MM.1S (cell line): ENCODE measurements around the gene CDC42EP2.

Experiments
- DNase-seq: peaks from one replicate; pipeline ENCODE4 v3.0.0-alpha.2; 2015
- H2AFZ ChIP-seq: fragments of 300-600 bp; sonication (generic); 2 replicates; pipeline ENCODE4 v1.6.0; 2016; ENCODE audit warnings: antibody characterized with exemption, low read length
- H3F3A ChIP-seq: fragments of 300-600 bp; sonication (generic); 2 replicates; pipeline ENCODE4 v1.6.1; 2016; ENCODE audit warnings: mild to moderate bottlenecking, antibody characterized with exemption, low read length, moderate library complexity, mixed read lengths; ENCODE audit not compliant: insufficient read depth
- H3K27ac ChIP-seq: fragments of 300-600 bp; sonication (generic); 2 replicates; pipeline ENCODE4 v1.5.1; 2016; ENCODE audit warnings: mild to moderate bottlenecking, low read length
- H3K27me3 ChIP-seq: fragments of 300-600 bp; sonication (generic); replicated peaks from 2 replicates; pipeline ENCODE4 v1.6.0; 2016; ENCODE audit warnings: low read length; ENCODE audit not compliant: insufficient read depth
- H3K36me3 ChIP-seq: fragments of 300-600 bp; sonication (generic); replicated peaks from 2 replicates; pipeline ENCODE4 v1.6.1; 2016; ENCODE audit warnings: mild to moderate bottlenecking, low read length, mixed read lengths; ENCODE audit not compliant: insufficient read depth
- H3K4me1 ChIP-seq: fragments of 300-600 bp; sonication (generic); 2 replicates; pipeline ENCODE4 v1.6.1; 2016; ENCODE audit warnings: low read length, mixed read lengths
- H3K4me2 ChIP-seq: fragments of 300-600 bp; sonication (generic); 2 replicates; pipeline ENCODE4 v1.6.0; 2016; ENCODE audit warnings: low read depth, low read length
- H3K4me3 ChIP-seq: fragments of 300-600 bp; sonication (generic); 2 replicates; pipeline ENCODE4 v1.5.1; 2016; ENCODE audit warnings: low read length, mixed read lengths
- H3K79me2 ChIP-seq: fragments of 300-600 bp; sonication (generic); 2 replicates; pipeline ENCODE4 v1.6.1; 2016; ENCODE audit warnings: mixed run types, low read length, mixed read lengths
- H3K9ac ChIP-seq: fragments of 300-600 bp; sonication (generic); 2 replicates; pipeline ENCODE4 v1.6.1; 2016; ENCODE audit warnings: low read length, mixed read lengths
- H3K9me2 ChIP-seq: fragments of 300-600 bp; sonication (generic); replicated peaks from 2 replicates; pipeline ENCODE4 v1.6.1; 2016; ENCODE audit warnings: mild to moderate bottlenecking, low read length, mixed read lengths; ENCODE audit not compliant: insufficient read depth
- H3K9me3 ChIP-seq: fragments of 300-600 bp; sonication (generic); replicated peaks from 2 replicates; pipeline ENCODE4 v1.6.1; 2016; ENCODE audit warnings: mild to moderate bottlenecking, low read length, mixed read lengths; ENCODE audit not compliant: insufficient read depth
- H4K20me1 ChIP-seq: fragments of 300-600 bp; sonication (generic); 2 replicates; pipeline ENCODE4 v1.6.1; 2016; ENCODE audit warnings: mild to moderate bottlenecking, low read length, moderate library complexity, mixed read lengths; ENCODE audit not compliant: insufficient read depth
- EZH2 ChIP-seq: fragments of 300-600 bp; sonication (generic); optimal IDR thresholded peaks from 2 replicates; pipeline ENCODE3; 2017; ENCODE audit warnings: low read depth, mild to moderate bottlenecking, antibody characterized with exemption, low read length, mixed read lengths
- EZH2phosphoT487 ChIP-seq: fragments of 300-600 bp; sonication (generic); IDR thresholded peaks from 2 replicates; pipeline ENCODE4 v1.6.1; 2018; ENCODE audit warnings: antibody characterized with exemption, low read length
- TF ChIP-seq, protein P1 (sequence below): fragments of 300-600 bp; sonication (generic); IDR thresholded peaks from 2 replicates; pipeline ENCODE4 v1.5.1; 2016; ENCODE audit warnings: antibody characterized with exemption, low read length, mixed read lengths

The CDC42EP2 gene

DNA sequence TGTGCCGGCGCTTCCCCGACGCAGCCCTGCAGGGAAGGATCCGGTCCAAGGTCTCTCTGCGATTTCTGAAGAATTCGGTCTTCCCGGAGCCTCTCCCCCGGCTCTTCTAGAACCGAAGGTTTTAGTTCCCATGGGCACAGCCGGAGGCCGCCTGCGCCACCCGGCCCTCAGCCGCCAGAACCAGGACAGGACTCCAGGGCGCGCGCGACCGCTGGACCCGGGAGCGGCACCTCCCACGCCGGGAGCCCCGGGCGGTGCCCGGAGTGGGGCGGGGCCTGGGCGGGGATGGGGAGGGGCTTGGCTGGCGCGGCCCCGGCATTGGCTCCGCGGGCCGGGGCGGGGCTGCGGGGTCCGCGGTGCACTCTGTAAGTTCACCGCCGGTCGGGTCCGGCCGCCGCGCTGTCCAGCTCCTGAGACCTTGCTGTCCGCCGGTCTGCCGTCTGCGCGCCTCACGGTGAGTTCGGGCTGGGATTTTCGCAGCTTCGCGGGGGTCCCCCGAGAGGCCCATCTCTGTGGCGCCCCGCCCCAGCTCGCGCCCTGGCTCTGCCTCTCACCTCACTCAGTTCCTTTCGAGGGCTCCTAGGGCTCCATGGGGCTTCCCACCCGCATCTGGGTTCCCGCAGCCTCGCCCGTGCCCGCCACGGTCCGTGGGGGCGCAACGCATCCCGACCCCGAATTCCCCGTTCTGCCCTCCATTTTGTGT is at the start of gene CDC42EP2:
CDC42EP2 (plus strand) TSS at position 366 of the 703 bp plus-strand sequence. CDS start 6,033 bp downstream, outside the sequence.
- Histone ChIP-seq H3K4me1 (no peaks in the 10 kb centered on the region), H2AFZ (peak within 1 kb of the TSS; percentile 91)

GRCh38 chr11:65266210-65266609 is 48.5 kb upstream of the CDC42EP2 start:
- Histone ChIP-seq H3K9me3 (no peaks in the 10 kb centered on the region), H3K4me3 (no peak overlapping the region), H3F3A (peaks cover 6% of the 10 kb centered on the region; the same call in 1 of the 2 replicates), H4K20me1 (no peaks in the 10 kb centered on the region), H3K79me2 (peaks cover 48% of the 10 kb centered on the region), H2AFZ (no peak overlapping the region), H3K36me3 (peaks cover 3% of the 10 kb centered on the region; the same call in 1 of the 2 replicates), H3K4me2 (no peak overlapping the region), H3K27me3 (no peaks in the 10 kb centered on the region), H3K9ac (no peak overlapping the region), H3K27ac (no peak overlapping the region), H3K9me2 (no peaks in the 10 kb centered on the region), H3K4me1 (no peaks in the 10 kb centered on the region)
- no peak for DNase-seq
- TF ChIP-seq EZH2 = no peak
- TF ChIP-seq, protein P1, sequence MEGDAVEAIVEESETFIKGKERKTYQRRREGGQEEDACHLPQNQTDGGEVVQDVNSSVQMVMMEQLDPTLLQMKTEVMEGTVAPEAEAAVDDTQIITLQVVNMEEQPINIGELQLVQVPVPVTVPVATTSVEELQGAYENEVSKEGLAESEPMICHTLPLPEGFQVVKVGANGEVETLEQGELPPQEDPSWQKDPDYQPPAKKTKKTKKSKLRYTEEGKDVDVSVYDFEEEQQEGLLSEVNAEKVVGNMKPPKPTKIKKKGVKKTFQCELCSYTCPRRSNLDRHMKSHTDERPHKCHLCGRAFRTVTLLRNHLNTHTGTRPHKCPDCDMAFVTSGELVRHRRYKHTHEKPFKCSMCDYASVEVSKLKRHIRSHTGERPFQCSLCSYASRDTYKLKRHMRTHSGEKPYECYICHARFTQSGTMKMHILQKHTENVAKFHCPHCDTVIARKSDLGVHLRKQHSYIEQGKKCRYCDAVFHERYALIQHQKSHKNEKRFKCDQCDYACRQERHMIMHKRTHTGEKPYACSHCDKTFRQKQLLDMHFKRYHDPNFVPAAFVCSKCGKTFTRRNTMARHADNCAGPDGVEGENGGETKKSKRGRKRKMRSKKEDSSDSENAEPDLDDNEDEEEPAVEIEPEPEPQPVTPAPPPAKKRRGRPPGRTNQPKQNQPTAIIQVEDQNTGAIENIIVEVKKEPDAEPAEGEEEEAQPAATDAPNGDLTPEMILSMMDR = no peak
- no peak for TF ChIP-seq EZH2phosphoT487

More for the DNA sequence above, at the start of gene CDC42EP2:
- H3K4me3 ChIP-seq = peak within 1 kb of the TSS; percentile 77
- H3K27ac ChIP-seq = no peak within 1 kb of the TSS
- H4K20me1 ChIP-seq = no peaks in the 10 kb centered on the region
- no peaks in the 10 kb centered on the region; the same call in 1 of the 2 replicates for H3K27me3 ChIP-seq
- no peaks in the 10 kb centered on the region for H3K36me3 ChIP-seq
- no peaks in the 10 kb centered on the region for H3K9me2 ChIP-seq
- H3K9ac ChIP-seq = peak within 1 kb of the TSS; percentile 35; the same call in 1 of the 2 replicates
- DNase-seq = peak; percentile 77
- H3K79me2 ChIP-seq = no peaks in the 10 kb centered on the region
- no peaks in the 10 kb centered on the region for H3F3A ChIP-seq
- peak within 1 kb of the TSS; percentile 100 for H3K4me2 ChIP-seq
- no peaks in the 10 kb centered on the region for H3K9me3 ChIP-seq
- TF ChIP-seq EZH2 (no peak), EZH2phosphoT487 (no peak)
- TF ChIP-seq, protein P1 = no peak

- TF ChIP-seq, protein P1 = peak; percentile 59
- no peak for TF ChIP-seq EZH2
- H3K9me3 ChIP-seq = no peaks in the 10 kb centered on the region
- H3K9me2 ChIP-seq = no peaks in the 10 kb centered on the region
- H3K4me3 ChIP-seq = no peak overlapping the region
- peaks cover 19% of the 10 kb centered on the region; the same call in 1 of the 2 replicates for H3K36me3 ChIP-seq
- H3K4me1 ChIP-seq = no peaks in the 10 kb centered on the region
- no peaks in the 10 kb centered on the region for H3K27me3 ChIP-seq
- peak; percentile 33 for DNase-seq
- no peak overlapping the region for H3K9ac ChIP-seq
- no peak overlapping the region for H3K4me2 ChIP-seq
- no peaks in the 10 kb centered on the region for H3K79me2 ChIP-seq
- H4K20me1 ChIP-seq = no peaks in the 10 kb centered on the region; the same call in 1 of the 2 replicates
- 0 out of 2 replicates have a peak, but pooled peaks cover 3% of the 10 kb centered on the region for H3F3A ChIP-seq
- H2AFZ ChIP-seq = no peak overlapping the region
- H3K27ac ChIP-seq = no peak overlapping the region
These were observed 39.7 kb upstream of the CDC42EP2 start for GRCh38 chr11:65274735-65275682.
